IMR-90 (cell line): Measurements from ENCODE around the gene DSCAM. TPM values are rescaled to one million over a fixed set of nuclear protein-coding genes. Genes with fewer than 3 reads are reported as not detected.

Source experiments
- ATAC-seq: fragments of 200-7000 bp; cut with Tn5 transposase; 2 replicates; pipeline ENCODE4 v1.9.1; 2020; ENCODE audit warnings: low read depth, mild to moderate bottlenecking, moderate library complexity
- BruUV-seq: library from RNA; stranded (reverse); fragments of 400-500 nt; replicated peaks from 2 replicates; lab custom pipeline; 2021; lab: Mats Ljungman, UMichigan
- CTCF ChIA-PET: fragments of 300-600 bp; formaldehyde crosslinking; extraction: SDS; loops from one replicate; lab custom pipeline; 2021; ENCODE audit warnings: antibody characterized with exemption; lab: Yijun Ruan, JAX
- POLR2A ChIA-PET: fragments of 300-600 bp; sonication (Branson Sonifier 250); formaldehyde crosslinking; loops from one replicate; lab custom pipeline; 2022; ENCODE audit warnings: antibody characterized with exemption; ENCODE audit not compliant: unreplicated experiment; lab: Charles Lee
- DNase-seq: peaks from one replicate; pipeline ENCODE4 v3.0.0; 2013
- H2AFZ ChIP-seq: replicated peaks from 2 replicates; pipeline ENCODE3; 2013; ENCODE audit warnings: low read length, mild to moderate bottlenecking; ENCODE audit not compliant: poor library complexity
- H2AK5ac ChIP-seq: 2 replicates; pipeline ENCODE4 v1.6.1; 2013; ENCODE audit warnings: low read depth, low read length, inconsistent platforms
- H2AK9ac ChIP-seq: replicated peaks from 2 replicates; pipeline ENCODE3; 2013; ENCODE audit warnings: mild to moderate bottlenecking, low read depth, low read length, moderate library complexity; ENCODE audit not compliant: poor library complexity
- H2BK120ac ChIP-seq: 2 replicates; pipeline ENCODE4 v1.6.1; 2013; ENCODE audit warnings: low read depth, low read length, inconsistent platforms
- H2BK15ac ChIP-seq: 3 replicates; pipeline ENCODE4 v1.6.1; 2013; ENCODE audit warnings: low read depth, low read length, inconsistent platforms
- H2BK20ac ChIP-seq: 2 replicates; pipeline ENCODE4 v1.6.1; 2013; ENCODE audit warnings: low read depth, mild to moderate bottlenecking, inconsistent platforms, low read length, moderate library complexity
- H2BK5ac ChIP-seq: 2 replicates; pipeline ENCODE4 v1.6.1; 2013; ENCODE audit warnings: mild to moderate bottlenecking, low read depth, low read length, inconsistent platforms; ENCODE audit not compliant: poor library complexity, severe bottlenecking
- H3K14ac ChIP-seq: replicated peaks from 2 replicates; pipeline ENCODE4 v1.6.1; 2013; ENCODE audit warnings: low read depth, low read length, inconsistent platforms
- H3K18ac ChIP-seq: 2 replicates; pipeline ENCODE4 v1.6.1; 2013; ENCODE audit warnings: low read depth, low read length, control low read depth
- H3K23ac ChIP-seq: 2 replicates; pipeline ENCODE4 v1.6.1; 2013; ENCODE audit warnings: low read depth, low read length, inconsistent platforms
- H3K27ac ChIP-seq: 2 replicates; pipeline ENCODE4 v1.5.1; 2013; ENCODE audit warnings: mild to moderate bottlenecking, control low read depth, low read length; ENCODE audit not compliant: insufficient read depth
- H3K27me3 ChIP-seq: 2 replicates; pipeline ENCODE4 v1.6.1; 2013; ENCODE audit warnings: low read length; ENCODE audit not compliant: control insufficient read depth, insufficient read depth
- H3K36me3 ChIP-seq: 2 replicates; pipeline ENCODE4 v1.6.1; 2013; ENCODE audit warnings: low read length, mixed read lengths; ENCODE audit not compliant: control insufficient read depth, insufficient read depth
- H3K4ac ChIP-seq: 2 replicates; pipeline ENCODE4 v1.6.1; 2013; ENCODE audit warnings: low read depth, low read length, inconsistent platforms
- H3K4me1 ChIP-seq: 2 replicates; pipeline ENCODE4 v1.6.1; 2013; ENCODE audit warnings: low read length, mixed read lengths; ENCODE audit not compliant: control insufficient read depth, insufficient read depth
- H3K4me2 ChIP-seq: 2 replicates; pipeline ENCODE4 v1.6.1; 2013; ENCODE audit warnings: low read depth, mild to moderate bottlenecking, control low read depth, low read length, moderate library complexity
- H3K4me3 ChIP-seq: 2 replicates; pipeline ENCODE4 v1.5.1; 2013; ENCODE audit warnings: low read depth, mild to moderate bottlenecking, control low read depth, low read length, moderate library complexity; ENCODE audit not compliant: insufficient read depth
- H3K56ac ChIP-seq: 2 replicates; pipeline ENCODE4 v1.6.1; 2013; ENCODE audit warnings: low read length, inconsistent platforms; ENCODE audit not compliant: insufficient read depth; ENCODE audit errors: extremely low read depth
- H3K79me1 ChIP-seq, 2 experiments: 2 replicates each; pipeline ENCODE4 v1.6.1; 2013; ENCODE audit warnings: low read length in 2 of 2, inconsistent platforms in 1 of 2, low read depth in 1 of 2
- H3K9ac ChIP-seq: 2 replicates; pipeline ENCODE4 v1.6.1; 2013; ENCODE audit warnings: low read depth, low read length, control low read depth
- H3K9me1 ChIP-seq: 2 replicates; pipeline ENCODE4 v1.6.1; 2013; ENCODE audit warnings: low read length, inconsistent platforms; ENCODE audit not compliant: insufficient read depth
- H3K9me3 ChIP-seq: 2 replicates; pipeline ENCODE4 v1.6.1; 2013; ENCODE audit warnings: low read length; ENCODE audit not compliant: control insufficient read depth, insufficient read depth
- H4K20me1 ChIP-seq: 2 replicates; pipeline ENCODE4 v1.6.1; 2013; ENCODE audit warnings: low read length, inconsistent platforms; ENCODE audit not compliant: insufficient read depth
- H4K5ac ChIP-seq: 2 replicates; pipeline ENCODE4 v1.6.1; 2013; ENCODE audit warnings: mild to moderate bottlenecking, low read depth, low read length, control low read depth
- H4K8ac ChIP-seq, 2 experiments: 2 replicates each; pipeline ENCODE4 v1.6.1; 2013; ENCODE audit warnings: low read depth in 2 of 2, low read length in 2 of 2, control low read depth in 1 of 2, inconsistent platforms in 1 of 2
- H4K91ac ChIP-seq: 2 replicates; pipeline ENCODE4 v1.6.1; 2013; ENCODE audit warnings: low read depth, low read length, inconsistent platforms; ENCODE audit not compliant: insufficient read depth
- BHLHE40 ChIP-seq: fragments of 150-350 bp; IDR thresholded peaks from 2 replicates; pipeline ENCODE4 v1.6.1; 2016; ENCODE audit warnings: mild to moderate bottlenecking, low read depth, low read length
- FOS ChIP-seq: fragments of 150-350 bp; IDR thresholded peaks from 2 replicates; pipeline ENCODE4 v1.6.1; 2016; ENCODE audit warnings: low read depth, low read length
- MAFK ChIP-seq: IDR thresholded peaks from 2 replicates; pipeline ENCODE4 v1.6.1; 2012; ENCODE audit warnings: low read depth, low read length, improper control_type of control experiment
- MAZ ChIP-seq: IDR thresholded peaks from 2 replicates; pipeline ENCODE4 v1.6.1; 2012; ENCODE audit warnings: low read depth, mild to moderate bottlenecking, low read length, improper control_type of control experiment, moderate library complexity, borderline replicate concordance
- MXI1 ChIP-seq: IDR thresholded peaks from 2 replicates; pipeline ENCODE4 v1.6.1; 2012; ENCODE audit warnings: low read depth, mild to moderate bottlenecking, low read length, moderate library complexity, borderline replicate concordance
- NFE2L2 ChIP-seq: fragments of 150-350 bp; IDR thresholded peaks from 2 replicates; pipeline ENCODE4 v1.6.1; 2016; ENCODE audit warnings: low read depth, mild to moderate bottlenecking, low read length
- POLR2A ChIP-seq: IDR thresholded peaks from 2 replicates; pipeline ENCODE4 v1.6.1; 2012; ENCODE audit warnings: mild to moderate bottlenecking, low read depth, low read length
- RAD21 ChIP-seq: IDR thresholded peaks from 2 replicates; pipeline ENCODE4 v1.6.1; 2012; ENCODE audit warnings: low read length, improper control_type of control experiment
- RFX5 ChIP-seq: IDR thresholded peaks from 2 replicates; pipeline ENCODE4 v1.8.0; 2012; ENCODE audit warnings: low read depth, mild to moderate bottlenecking, low read length, moderate library complexity
- SMC3 ChIP-seq: fragments of 150-350 bp; IDR thresholded peaks from 2 replicates; pipeline ENCODE4 v1.6.1; 2016; ENCODE audit warnings: low read depth, mild to moderate bottlenecking, antibody characterized with exemption, low read length, moderate library complexity
- WGBS, 2 experiments: methylation state at CpG; one replicate each; pipeline versions ENCODE4 v1.1.5 to v1.1.7; 2013; ENCODE audit warnings: missing lambda C conversion rate in 2 of 2; ENCODE audit not compliant: insufficient read length in 1 of 2; ENCODE audit errors: extremely low coverage in 2 of 2; 5-methylcytosine and 5-hydroxymethylcytosine counted together
- dilution Hi-C: fragments of 300-500 bp; cut with HindIII; formaldehyde crosslinking; loops from one replicate; pipeline ENCODE4 v1.14.3; 2018; ENCODE audit warnings: low sequenced_read_pairs; ENCODE audit not compliant: unreplicated experiment
- in situ Hi-C: fragments of 300-500 bp; cut with MboI; formaldehyde crosslinking; loops from 3 replicates; pipeline ENCODE4 v1.14.3; 2019; ENCODE audit warnings: low sequenced_read_pairs, inconsistent platforms, mixed read lengths
- intact Hi-C: fragments of 100-400 bp; cut with micrococcal nuclease; formaldehyde crosslinking; loops from 2 replicates; pipeline ENCODE4 v1.10.0; 2022
- polyA plus RNA-seq, 3 experiments: library from polyadenylated mRNA; depleted of rRNA; stranded (reverse); fragments of >200 nt; gene quantifications; 2 replicates each; pipeline ENCODE4 v1.2.3, GENCODE V29; 2012; ENCODE audit warnings: low replicate concordance in 1 of 3
- total RNA-seq: library from RNA; depleted of rRNA; stranded (reverse); fragments of >200 nt; gene quantifications from 2 replicates; pipeline ENCODE4 v1.2.3, GENCODE V29; 2012
- TF ChIP-seq, protein P1 (sequence below): fragments of 150-350 bp; IDR thresholded peaks from 2 replicates; pipeline ENCODE4 v1.6.1; 2016; ENCODE audit warnings: low read depth, mild to moderate bottlenecking, low read length, moderate library complexity, borderline replicate concordance

DSCAM gene
- total and polyA plus RNA-seq, 2 of the 4 experiments (the other 2 are of a cell fraction), result under 0.01 to 0.02 TPM

DNA sequence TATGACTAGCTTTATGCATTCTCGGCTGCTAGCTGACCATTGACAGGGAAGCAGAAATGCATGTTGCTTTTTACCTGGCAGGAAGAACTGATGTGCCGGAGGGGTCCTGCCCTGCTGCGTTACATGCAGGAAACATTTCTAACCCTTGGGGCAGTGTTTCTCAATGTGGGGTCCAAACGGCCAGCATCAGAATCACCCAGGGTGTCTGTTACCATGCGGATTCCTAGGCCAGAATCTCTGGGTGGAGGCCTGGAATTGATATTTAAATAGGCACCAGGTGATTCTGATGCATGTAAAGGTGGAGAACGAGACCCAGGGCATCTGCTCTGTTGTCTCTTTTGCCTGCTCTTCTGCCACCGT lies 797.0 kb downstream of the DSCAM start:
- Histone ChIP-seq H2AFZ (no peak overlapping the region), H3K4ac (no peak overlapping the region), H3K27ac (no peak overlapping the region), H3K27me3 (no peaks in the 10 kb centered on the region), H2AK9ac (no peak overlapping the region), H2BK5ac (no peak overlapping the region), H3K9me1 (no peaks in the 10 kb centered on the region), H2BK120ac (no peak overlapping the region), H4K91ac (no peak overlapping the region), H3K14ac (no peak overlapping the region), H3K79me1 (no peaks in the 10 kb centered on the region), H3K36me3 (no peaks in the 10 kb centered on the region), H2BK15ac (no peak overlapping the region), H4K20me1 (no peaks in the 10 kb centered on the region), H3K4me2 (peak overlapping the region; percentile 58; the same call in 1 of the 2 replicates), H2AK5ac (no peak overlapping the region), H3K9me3 (peaks cover 26% of the 10 kb centered on the region), H3K9ac (no peak overlapping the region), H3K56ac (no peak overlapping the region), H3K4me1 (no peaks in the 10 kb centered on the region), H4K8ac (no peak overlapping the region), H4K5ac (no peak overlapping the region), H3K23ac (no peak overlapping the region), H3K18ac (no peak overlapping the region), H3K4me3 (no peak overlapping the region), H2BK20ac (no peak overlapping the region)
- ChIA-PET CTCF (no interaction called here), POLR2A (no interaction called here)
- 20% methylated on average over 1 of the region's 7 CpGs; no CpG with 5 or more reads in 1 of the 2 experiments for WGBS, 2 experiments
- BruUV-seq, result no TSS peak
- DNase-seq, result no peak
- intact Hi-C loops, result no loop called here
- TF ChIP-seq, protein P1, sequence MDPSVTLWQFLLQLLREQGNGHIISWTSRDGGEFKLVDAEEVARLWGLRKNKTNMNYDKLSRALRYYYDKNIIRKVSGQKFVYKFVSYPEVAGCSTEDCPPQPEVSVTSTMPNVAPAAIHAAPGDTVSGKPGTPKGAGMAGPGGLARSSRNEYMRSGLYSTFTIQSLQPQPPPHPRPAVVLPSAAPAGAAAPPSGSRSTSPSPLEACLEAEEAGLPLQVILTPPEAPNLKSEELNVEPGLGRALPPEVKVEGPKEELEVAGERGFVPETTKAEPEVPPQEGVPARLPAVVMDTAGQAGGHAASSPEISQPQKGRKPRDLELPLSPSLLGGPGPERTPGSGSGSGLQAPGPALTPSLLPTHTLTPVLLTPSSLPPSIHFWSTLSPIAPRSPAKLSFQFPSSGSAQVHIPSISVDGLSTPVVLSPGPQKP, result no peak
- TF ChIP-seq MXI1, result no peak
- no peak for TF ChIP-seq MAFK
- TF ChIP-seq FOS, result no peak
- no peak for TF ChIP-seq NFE2L2
- TF ChIP-seq RFX5, result no peak
- no peak for TF ChIP-seq RAD21
- TF ChIP-seq BHLHE40, result no peak
- TF ChIP-seq MAZ, result no peak
- TF ChIP-seq SMC3, result no peak
- TF ChIP-seq POLR2A, result no peak
- no peak for ATAC-seq
- dilution Hi-C loops, result no loop called here
- in situ Hi-C loops, result no loop called here
